BLaER1 (cell line): ENCODE data around the gene CD55.

Experiments
- H3K27ac ChIP-seq: shearing (Covaris generic); formaldehyde crosslinking; 2 replicates; pipeline ENCODE4 v1.8.1; 2022
- H3K27me3 ChIP-seq: shearing (Covaris generic); formaldehyde crosslinking; 2 replicates; pipeline ENCODE4 v1.8.1; 2022
- H3K36me3 ChIP-seq: shearing (Covaris generic); formaldehyde crosslinking; 2 replicates; pipeline ENCODE4 v1.8.1; 2022
- H3K4me1 ChIP-seq: shearing (Covaris generic); formaldehyde crosslinking; 2 replicates; pipeline ENCODE4 v1.8.1; 2022
- H3K4me2 ChIP-seq: shearing (Covaris generic); formaldehyde crosslinking; 2 replicates; pipeline ENCODE4 v1.8.1; 2022
- H3K4me3 ChIP-seq: shearing (Covaris generic); formaldehyde crosslinking; 2 replicates; pipeline ENCODE4 v1.8.1; 2022
- H3K9ac ChIP-seq: shearing (Covaris generic); formaldehyde crosslinking; 2 replicates; pipeline ENCODE4 v1.8.1; 2022
- H3K9me3 ChIP-seq: shearing (Covaris generic); formaldehyde crosslinking; 2 replicates; pipeline ENCODE4 v1.8.1; 2022
- H4K20me1 ChIP-seq: shearing (Covaris generic); formaldehyde crosslinking; 2 replicates; pipeline ENCODE4 v1.8.1; 2022
- Cebpa-rat ChIP-seq: shearing (Covaris generic); IDR thresholded peaks from 2 replicates; pipeline ENCODE4 v1.8.1; 2022

Gene CD55

GRCh38 chr1:207388721-207389120, 67.2 kb downstream of the CD55 start:
- no peak for TF ChIP-seq Cebpa-rat
- Histone ChIP-seq H3K4me2 (no peak overlapping the region), H3K4me3 (no peak overlapping the region), H3K9me3 (no peaks in the 10 kb centered on the region), H4K20me1 (no peaks in the 10 kb centered on the region), H3K27me3 (no peaks in the 10 kb centered on the region), H3K27ac (no peak overlapping the region), H3K36me3 (no peaks in the 10 kb centered on the region), H3K9ac (no peak overlapping the region), H3K4me1 (no peaks in the 10 kb centered on the region)

GRCh38 chr1:207389728-207390464, 68.4 kb downstream of the CD55 start:
- no peak overlapping the region for H3K27ac ChIP-seq
- H3K9ac ChIP-seq: no peak overlapping the region
- no peak overlapping the region for H3K4me3 ChIP-seq
- H3K27me3 ChIP-seq: no peaks in the 10 kb centered on the region
- no peaks in the 10 kb centered on the region for H4K20me1 ChIP-seq
- H3K4me2 ChIP-seq: no peak overlapping the region
- H3K4me1 ChIP-seq: no peaks in the 10 kb centered on the region
- H3K9me3 ChIP-seq: no peaks in the 10 kb centered on the region
- no peak for TF ChIP-seq Cebpa-rat
- H3K36me3 ChIP-seq: no peaks in the 10 kb centered on the region

DNA sequence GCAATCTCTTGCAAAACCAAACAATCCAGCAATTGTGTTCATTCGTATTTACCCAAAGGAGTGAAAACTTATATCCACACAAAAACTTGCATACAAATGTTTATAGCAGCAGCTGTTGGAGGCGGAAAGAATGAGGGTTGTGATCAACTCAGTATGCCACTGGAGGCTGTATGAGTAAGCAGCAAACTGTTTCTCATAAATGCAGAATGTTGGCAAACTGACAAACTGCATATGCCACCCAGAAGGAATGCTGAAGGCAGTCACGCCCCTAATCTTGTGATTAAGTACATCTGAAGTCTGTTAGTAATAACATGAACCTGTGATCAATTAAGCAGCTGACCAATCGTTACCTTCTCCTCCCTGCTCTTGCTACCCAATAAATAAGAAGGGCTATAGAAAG, 72.1 kb downstream of the CD55 start:
- TF ChIP-seq Cebpa-rat: no peak
- no peaks in the 10 kb centered on the region for H3K36me3 ChIP-seq
- no peak overlapping the region for H3K4me2 ChIP-seq

GRCh38 chr1:207396168-207396746, 74.8 kb downstream of the CD55 start:
- H3K9me3 ChIP-seq: no peaks in the 10 kb centered on the region
- H3K9ac ChIP-seq: no peak overlapping the region
- H4K20me1 ChIP-seq: no peaks in the 10 kb centered on the region
- H3K4me3 ChIP-seq: no peak overlapping the region
- H3K27me3 ChIP-seq: no peaks in the 10 kb centered on the region
- no peaks in the 10 kb centered on the region for H3K36me3 ChIP-seq
- TF ChIP-seq Cebpa-rat: no peak
- no peaks in the 10 kb centered on the region for H3K4me1 ChIP-seq
- no peak overlapping the region for H3K4me2 ChIP-seq
- H3K27ac ChIP-seq: no peak overlapping the region

More for the DNA sequence above, 72.1 kb downstream of the CD55 start:
- no peak overlapping the region for H3K9ac ChIP-seq
- no peaks in the 10 kb centered on the region for H3K4me1 ChIP-seq
- no peaks in the 10 kb centered on the region for H3K9me3 ChIP-seq
- no peaks in the 10 kb centered on the region for H3K27me3 ChIP-seq
- no peaks in the 10 kb centered on the region for H4K20me1 ChIP-seq
- H3K4me3 ChIP-seq: no peak overlapping the region
- H3K27ac ChIP-seq: no peak overlapping the region

DNA sequence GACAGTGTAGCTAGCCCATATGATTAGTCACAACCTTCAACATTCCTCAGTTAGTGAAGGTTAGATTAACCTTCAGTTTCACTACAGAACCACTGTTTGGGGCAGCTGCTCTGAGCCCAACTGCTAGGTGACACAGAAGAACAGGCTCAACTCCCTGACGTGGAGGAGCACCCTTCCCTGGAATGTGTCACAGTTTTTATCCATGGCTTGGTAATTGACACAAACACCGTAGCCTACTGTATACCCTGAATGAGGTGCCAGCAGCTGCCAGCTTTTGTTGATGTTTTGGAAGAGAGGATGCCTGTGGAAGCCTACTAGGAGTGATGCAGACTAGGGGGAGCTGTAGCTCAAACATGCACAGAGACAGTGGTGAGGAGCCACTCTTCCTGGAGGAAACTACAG, 76.0 kb downstream of the CD55 start:
- Histone ChIP-seq H3K4me3 (no peak overlapping the region), H3K4me1 (no peaks in the 10 kb centered on the region), H4K20me1 (no peaks in the 10 kb centered on the region), H3K9ac (no peak overlapping the region), H3K4me2 (no peak overlapping the region), H3K27me3 (no peaks in the 10 kb centered on the region), H3K36me3 (no peaks in the 10 kb centered on the region), H3K9me3 (no peaks in the 10 kb centered on the region), H3K27ac (no peak overlapping the region)
- no peak for TF ChIP-seq Cebpa-rat

DNA sequence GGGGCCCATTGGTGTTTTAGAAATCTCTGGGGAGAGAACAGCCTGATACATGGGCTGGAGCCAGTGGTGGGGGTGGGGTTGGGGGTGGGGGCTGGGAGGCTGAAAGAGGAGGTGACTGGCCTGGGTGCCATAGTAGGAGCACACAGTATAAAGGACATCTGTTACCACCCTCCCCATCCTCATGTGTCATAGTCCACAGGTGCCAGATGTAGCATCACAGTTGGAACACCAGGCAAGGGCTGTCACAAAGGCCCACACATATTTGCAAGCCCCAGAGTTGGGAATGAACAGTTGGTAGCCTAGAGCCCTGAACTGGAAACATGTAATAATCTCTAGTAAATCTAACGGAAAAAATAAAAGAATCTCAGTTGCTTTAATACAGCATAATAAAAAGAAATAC, 77.5 kb downstream of the CD55 start:
- no peaks in the 10 kb centered on the region for H4K20me1 ChIP-seq
- H3K9ac ChIP-seq: no peak overlapping the region
- no peak overlapping the region for H3K4me2 ChIP-seq
- H3K27ac ChIP-seq: no peak overlapping the region
- no peak overlapping the region for H3K4me3 ChIP-seq
- no peaks in the 10 kb centered on the region for H3K27me3 ChIP-seq
- no peaks in the 10 kb centered on the region for H3K9me3 ChIP-seq
- H3K36me3 ChIP-seq: no peaks in the 10 kb centered on the region
- TF ChIP-seq Cebpa-rat: no peak
- no peaks in the 10 kb centered on the region for H3K4me1 ChIP-seq

GRCh38 chr1:207401578-207401977, 80.1 kb downstream of the CD55 start:
- Histone ChIP-seq H3K4me3 (no peak overlapping the region), H3K4me2 (no peak overlapping the region), H3K36me3 (no peaks in the 10 kb centered on the region), H3K9me3 (no peaks in the 10 kb centered on the region), H3K27ac (no peak overlapping the region), H3K27me3 (no peaks in the 10 kb centered on the region), H4K20me1 (no peaks in the 10 kb centered on the region), H3K9ac (no peak overlapping the region), H3K4me1 (no peaks in the 10 kb centered on the region)
- no peak for TF ChIP-seq Cebpa-rat

DNA sequence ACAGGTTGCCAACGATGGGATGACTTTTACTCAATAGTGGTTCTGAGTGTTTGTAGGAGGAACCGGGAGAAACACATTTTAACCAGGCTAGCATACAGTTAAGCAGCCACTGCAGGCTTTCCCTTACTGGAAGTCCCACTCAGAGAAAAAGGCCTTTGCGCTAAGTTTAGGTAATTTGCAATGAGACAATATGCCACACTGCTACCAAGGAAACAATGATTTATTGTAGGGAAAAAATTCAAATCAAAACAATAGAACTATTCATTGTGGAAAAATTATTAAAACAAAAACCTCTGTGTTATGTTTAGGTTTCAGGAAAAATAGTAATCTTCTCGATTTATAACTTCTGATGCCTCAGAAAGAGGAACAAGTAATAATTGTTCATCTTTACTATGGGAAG, 81.3 kb downstream of the CD55 start:
- Histone ChIP-seq H3K4me3 (no peak overlapping the region), H3K27ac (no peak overlapping the region), H3K9ac (no peak overlapping the region), H3K27me3 (no peaks in the 10 kb centered on the region), H4K20me1 (no peaks in the 10 kb centered on the region), H3K36me3 (no peaks in the 10 kb centered on the region), H3K4me2 (no peak overlapping the region), H3K9me3 (no peaks in the 10 kb centered on the region), H3K4me1 (no peaks in the 10 kb centered on the region)
- no peak for TF ChIP-seq Cebpa-rat

DNA sequence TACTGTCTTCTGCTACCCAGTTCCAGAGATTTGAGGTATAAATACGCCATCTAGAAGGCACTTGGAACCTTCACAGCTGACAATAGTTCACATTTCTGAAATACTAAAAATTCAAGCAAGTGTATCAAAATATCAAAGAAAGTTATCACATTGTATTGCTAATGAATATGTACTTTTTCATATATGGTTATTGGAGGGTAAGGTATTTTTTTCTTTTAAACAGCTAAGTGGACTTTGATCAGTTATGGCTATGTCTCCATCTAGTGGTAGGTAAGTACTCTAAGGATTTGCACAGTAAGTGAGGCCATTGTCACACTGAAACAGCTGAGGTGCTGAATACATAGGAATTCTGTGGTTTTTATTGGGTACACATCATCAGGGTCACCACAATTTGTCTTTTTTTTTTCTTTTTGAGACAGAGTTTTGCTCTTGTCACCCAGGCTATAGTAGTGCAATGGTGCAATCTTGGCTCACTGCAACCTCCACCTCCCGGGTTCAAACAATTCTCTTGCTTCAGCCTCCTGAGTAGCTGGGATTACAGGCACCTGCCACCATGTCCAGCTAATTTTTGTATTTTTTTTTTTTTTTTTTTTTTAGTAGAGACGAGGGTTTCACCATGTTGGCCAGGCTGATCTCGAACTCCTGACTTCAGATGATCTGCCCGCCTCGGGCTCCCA, 83.5 kb downstream of the CD55 start:
- no peak for TF ChIP-seq Cebpa-rat
- H3K27ac ChIP-seq: no peak overlapping the region
- no peaks in the 10 kb centered on the region for H4K20me1 ChIP-seq
- no peaks in the 10 kb centered on the region for H3K4me1 ChIP-seq
- H3K4me3 ChIP-seq: no peak overlapping the region
- no peak overlapping the region for H3K9ac ChIP-seq
- H3K27me3 ChIP-seq: no peaks in the 10 kb centered on the region
- no peak overlapping the region for H3K4me2 ChIP-seq
- H3K9me3 ChIP-seq: no peaks in the 10 kb centered on the region
- H3K36me3 ChIP-seq: no peaks in the 10 kb centered on the region

DNA sequence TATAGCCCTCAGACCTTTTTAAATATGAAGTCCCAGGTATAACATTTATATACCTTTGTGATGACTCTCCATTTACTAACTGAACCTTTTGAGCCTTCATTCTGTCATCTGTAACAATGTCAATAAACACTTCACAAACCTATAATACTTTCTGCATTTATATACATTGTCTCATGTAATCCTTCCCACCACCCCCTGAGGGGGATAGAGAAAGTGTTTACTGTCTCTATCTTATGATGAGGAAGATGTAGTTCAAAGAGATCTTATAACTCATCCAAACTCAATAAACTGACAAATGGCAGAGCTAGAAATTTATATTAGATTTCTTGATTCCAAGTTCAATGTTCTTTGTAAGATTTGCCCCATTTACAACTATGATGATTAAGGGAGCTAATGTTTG, 84.3 kb downstream of the CD55 start:
- no peak for TF ChIP-seq Cebpa-rat
- H3K36me3 ChIP-seq: no peaks in the 10 kb centered on the region
- H3K27me3 ChIP-seq: no peaks in the 10 kb centered on the region

More for the DNA sequence above, 84.3 kb downstream of the CD55 start:
- Histone ChIP-seq H3K4me2 (no peak overlapping the region), H3K27ac (no peak overlapping the region), H4K20me1 (no peaks in the 10 kb centered on the region), H3K4me3 (no peak overlapping the region), H3K4me1 (no peaks in the 10 kb centered on the region), H3K9ac (no peak overlapping the region), H3K9me3 (no peaks in the 10 kb centered on the region)
